Neutrophil (primary cell): ENCODE data around the gene DNTT.

Source experiments
- H3K27ac ChIP-seq: fragments of 200-600 bp; sonication (generic); 2 replicates; pipeline ENCODE4 v1.5.1; 2016; ENCODE audit warnings: mild to moderate bottlenecking, moderate library complexity
- H3K27me3 ChIP-seq: fragments of 200-600 bp; sonication (generic); 2 replicates; pipeline ENCODE4 v1.6.0; 2016; ENCODE audit warnings: mild to moderate bottlenecking
- H3K36me3 ChIP-seq: fragments of 200-600 bp; sonication (generic); 2 replicates; pipeline ENCODE4 v1.5.1; 2017
- H3K4me1 ChIP-seq, 2 experiments: fragments of 200-600 bp in 1 of 2; sonication (generic) in 1 of 2; 1 replicate in 1 of 2; 2 replicates in 1 of 2; pipeline versions ENCODE4 v1.5.1 to v1.6.1; 2013 to 2016; ENCODE audit warnings: low read depth in 1 of 2, low read length in 1 of 2, mild to moderate bottlenecking in 1 of 2, moderate library complexity in 1 of 2; ENCODE audit not compliant: control insufficient read depth in 1 of 2, insufficient read depth in 1 of 2
- H3K4me3 ChIP-seq, 2 experiments: fragments of 200-600 bp in 1 of 2; sonication (generic) in 1 of 2; 1 replicate in 1 of 2; 2 replicates in 1 of 2; pipeline ENCODE4 v1.5.1; 2013 to 2016; ENCODE audit warnings: low read depth in 1 of 2, low read length in 1 of 2, mild to moderate bottlenecking in 1 of 2, moderate library complexity in 1 of 2
- H3K9me3 ChIP-seq: fragments of 200-600 bp; sonication (generic); 2 replicates; pipeline ENCODE4 v1.5.1; 2016
- CTCF ChIP-seq: fragments of 200-600 bp; sonication (generic); IDR thresholded peaks from 2 replicates; pipeline ENCODE4 v1.5.1; 2016; ENCODE audit warnings: antibody characterized with exemption

DNTT gene

GRCh38 chr10:96295475-96295874 is 8.8 kb upstream of the DNTT start:
- H3K9me3 ChIP-seq, result no peaks in the 10 kb centered on the region
- H3K36me3 ChIP-seq, result no peaks in the 10 kb centered on the region
- H3K27ac ChIP-seq, result no peak overlapping the region

GRCh38 chr10:96297486-96297885 is 6.7 kb upstream of the DNTT start:
- H3K4me1 ChIP-seq, result no peaks in the 10 kb centered on the region
- no peaks in the 10 kb centered on the region for H3K27me3 ChIP-seq
- no peak for TF ChIP-seq CTCF
- no peaks in the 10 kb centered on the region for H3K36me3 ChIP-seq
- no peak overlapping the region for H3K27ac ChIP-seq
- no peaks in the 10 kb centered on the region for H3K9me3 ChIP-seq
- H3K4me3 ChIP-seq, result no peak overlapping the region

More at GRCh38 chr10:96295475-96295874, 8.8 kb upstream of the DNTT start:
- H3K4me1 ChIP-seq, result no peaks in the 10 kb centered on the region
- TF ChIP-seq CTCF, result no peak
- no peaks in the 10 kb centered on the region for H3K27me3 ChIP-seq
- no peak overlapping the region for H3K4me3 ChIP-seq

GRCh38 chr10:96298362-96298761 is 5.9 kb upstream of the DNTT start:
- TF ChIP-seq CTCF, result no peak
- Histone ChIP-seq H3K27ac (no peak overlapping the region), H3K4me1 (no peaks in the 10 kb centered on the region)

GRCh38 chr10:96299383-96299782 is 4.9 kb upstream of the DNTT start:
- no peak overlapping the region for H3K27ac ChIP-seq
- H3K9me3 ChIP-seq, result no peaks in the 10 kb centered on the region
- H3K36me3 ChIP-seq, result no peaks in the 10 kb centered on the region
- H3K27me3 ChIP-seq, result no peaks in the 10 kb centered on the region
- H3K4me1 ChIP-seq, result no peaks in the 10 kb centered on the region
- no peak for TF ChIP-seq CTCF
- H3K4me3 ChIP-seq, result no peak overlapping the region

More at GRCh38 chr10:96298362-96298761, 5.9 kb upstream of the DNTT start:
- no peaks in the 10 kb centered on the region for H3K9me3 ChIP-seq
- H3K36me3 ChIP-seq, result no peaks in the 10 kb centered on the region
- no peaks in the 10 kb centered on the region for H3K27me3 ChIP-seq
- H3K4me3 ChIP-seq, result no peak overlapping the region

- Histone ChIP-seq H3K27ac (no peak overlapping the region), H3K27me3 (no peaks in the 10 kb centered on the region), H3K9me3 (no peaks in the 10 kb centered on the region), H3K36me3 (no peaks in the 10 kb centered on the region), H3K4me3 (no peak overlapping the region), H3K4me1 (peaks cover 0 to 5% of the 10 kb centered on the region in 2 experiments)
- TF ChIP-seq CTCF, result no peak
Observed at GRCh38 chr10:96301616-96302015, 2.6 kb upstream of the DNTT start.

GRCh38 chr10:96305019-96305418 is 785 bp downstream of the DNTT start:
- Histone ChIP-seq H3K27me3 (no peaks in the 10 kb centered on the region), H3K36me3 (no peaks in the 10 kb centered on the region), H3K27ac (no peak overlapping the region), H3K4me1 (peaks cover 0 to 12% of the 10 kb centered on the region in 2 experiments), H3K9me3 (no peaks in the 10 kb centered on the region), H3K4me3 (no peak overlapping the region)
- TF ChIP-seq CTCF, result no peak
